ENCODE measurements around the gene ARHGEF28.

DNA sequence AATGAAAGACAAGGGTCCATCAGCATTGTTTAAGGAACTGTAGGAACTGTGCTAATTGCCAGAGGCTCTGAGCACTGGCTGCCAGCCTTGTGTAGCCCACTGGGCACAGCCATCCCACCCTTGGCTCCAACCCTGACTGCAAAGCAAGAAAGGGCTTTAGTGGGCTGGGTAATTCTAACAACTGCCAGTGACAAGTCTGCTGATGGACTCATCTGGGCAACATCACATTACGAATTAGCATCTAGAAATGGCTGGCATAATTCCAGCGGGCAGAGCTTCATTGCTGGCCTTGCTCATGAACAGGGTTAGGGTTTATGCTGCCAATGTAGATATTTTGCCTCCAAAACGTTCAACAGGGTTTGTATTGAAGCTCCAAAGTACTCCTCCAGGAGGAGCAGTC lies 326.9 kb downstream of the ARHGEF28 start:
- no peak for TF ChIP-seq ZC3H10 (CRISPR knock-in tag; IDR thresholded peaks at IDR 0.05)
- no peak for TF ChIP-seq PPARA (CRISPR knock-in tag; IDR thresholded peaks at IDR 0.05; ENCODE audit: borderline replicate concordance)
- TF ChIP-seq GLIS3 (CRISPR knock-in tag; IDR thresholded peaks at IDR 0.05) = no peak
- TF ChIP-seq, protein P1, sequence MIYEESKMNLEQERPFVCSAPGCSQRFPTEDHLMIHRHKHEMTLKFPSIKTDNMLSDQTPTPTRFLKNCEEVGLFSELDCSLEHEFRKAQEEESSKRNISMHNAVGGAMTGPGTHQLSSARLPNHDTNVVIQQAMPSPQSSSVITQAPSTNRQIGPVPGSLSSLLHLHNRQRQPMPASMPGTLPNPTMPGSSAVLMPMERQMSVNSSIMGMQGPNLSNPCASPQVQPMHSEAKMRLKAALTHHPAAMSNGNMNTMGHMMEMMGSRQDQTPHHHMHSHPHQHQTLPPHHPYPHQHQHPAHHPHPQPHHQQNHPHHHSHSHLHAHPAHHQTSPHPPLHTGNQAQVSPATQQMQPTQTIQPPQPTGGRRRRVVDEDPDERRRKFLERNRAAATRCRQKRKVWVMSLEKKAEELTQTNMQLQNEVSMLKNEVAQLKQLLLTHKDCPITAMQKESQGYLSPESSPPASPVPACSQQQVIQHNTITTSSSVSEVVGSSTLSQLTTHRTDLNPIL (CRISPR knock-in tag; IDR thresholded peaks at IDR 0.05; ENCODE audit: low read depth) = no peak
- no peak for TF ChIP-seq ESRRG (CRISPR knock-in tag; IDR thresholded peaks at IDR 0.05)
- TF ChIP-seq, protein P2, sequence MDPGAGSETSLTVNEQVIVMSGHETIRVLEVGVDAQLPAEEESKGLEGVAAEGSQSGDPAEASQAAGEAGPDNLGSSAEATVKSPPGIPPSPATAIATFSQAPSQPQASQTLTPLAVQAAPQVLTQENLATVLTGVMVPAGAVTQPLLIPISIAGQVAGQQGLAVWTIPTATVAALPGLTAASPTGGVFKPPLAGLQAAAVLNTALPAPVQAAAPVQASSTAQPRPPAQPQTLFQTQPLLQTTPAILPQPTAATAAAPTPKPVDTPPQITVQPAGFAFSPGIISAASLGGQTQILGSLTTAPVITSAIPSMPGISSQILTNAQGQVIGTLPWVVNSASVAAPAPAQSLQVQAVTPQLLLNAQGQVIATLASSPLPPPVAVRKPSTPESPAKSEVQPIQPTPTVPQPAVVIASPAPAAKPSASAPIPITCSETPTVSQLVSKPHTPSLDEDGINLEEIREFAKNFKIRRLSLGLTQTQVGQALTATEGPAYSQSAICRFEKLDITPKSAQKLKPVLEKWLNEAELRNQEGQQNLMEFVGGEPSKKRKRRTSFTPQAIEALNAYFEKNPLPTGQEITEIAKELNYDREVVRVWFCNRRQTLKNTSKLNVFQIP (CRISPR knock-in tag; IDR thresholded peaks at IDR 0.05; ENCODE audit: borderline replicate concordance, low read depth) = no peak
